GM12878 (cell line): ENCODE data around the gene OXCT1.

ENCODE experiments used
- CEBPB ChIP-seq, 2 experiments: fragments of 150-350 bp in 1 of 2; IDR thresholded peaks; 2 replicates each; pipeline ENCODE4 v1.6.1; 2012 to 2014; ENCODE audit warnings: low read depth in 2 of 2, low read length in 2 of 2, borderline replicate concordance in 1 of 2, inconsistent platforms in 1 of 2
- CTCF ChIP-seq, 3 experiments: IDR thresholded peaks in 2 of 3; conservative IDR thresholded peaks in 1 of 3; 2 replicates each; pipeline ENCODE4 v1.5.1; 2011; ENCODE audit warnings: low read depth in 3 of 3, low read length in 3 of 3, mild to moderate bottlenecking in 3 of 3, control low read depth in 2 of 3, moderate library complexity in 2 of 3, inconsistent platforms in 1 of 3, mixed read lengths in 1 of 3; ENCODE audit not compliant: control insufficient read depth in 2 of 3, insufficient read depth in 1 of 3; ENCODE audit errors: extremely low read depth in 1 of 3

GRCh38 chr5:41893074-41893851, 23.0 kb upstream of the OXCT1 start:
- no peak for TF ChIP-seq CTCF (IDR thresholded peaks at IDR 0.05 in 2 of 3, conservative IDR thresholded peaks at IDR 0.05 in 1 of 3; ENCODE audit: control insufficient read depth in 2 of 3, extremely low read depth in 1 of 3, insufficient read depth in 1 of 3, low read depth in 3 of 3, low read length in 3 of 3)
- no peak for TF ChIP-seq CEBPB (IDR thresholded peaks at IDR 0.05; ENCODE audit: borderline replicate concordance in 1 of 2, low read depth in 2 of 2, low read length in 2 of 2)
